Islet of Langerhans (tissue), 1 donor: ENCODE measurements around the gene RAD51B.
A peak's percentile ranks its signal among the peaks of the same experiment; 100 is the strongest.
"Not testable (repeated sequence)": the region's sequence is repeated elsewhere in the genome, so short reads cannot be mapped to it uniquely, and the experiment has no call there.

Experiments used
- FAIRE-seq: peaks from one replicate; lab custom pipeline; 2011; peaks lifted over from hg19 to GRCh38; lab: Jason Lieb, UNC

The RAD51B gene

GRCh38 chr14:68690089-68690958 is 870.7 kb downstream of the RAD51B start:
- FAIRE-seq = no peak

- no peak for FAIRE-seq
Observed at GRCh38 chr14:68691031-68691791, 871.6 kb downstream of the RAD51B start.

GRCh38 chr14:68691792-68692118 is 872.2 kb downstream of the RAD51B start:
- FAIRE-seq = no peak

GRCh38 chr14:68692216-68692615 is 872.6 kb downstream of the RAD51B start:
- FAIRE-seq = no peak

- peak; percentile 9 for FAIRE-seq
Observed at GRCh38 chr14:68692916-68693771, 873.6 kb downstream of the RAD51B start.

GRCh38 chr14:68693926-68694325 is 874.3 kb downstream of the RAD51B start:
- FAIRE-seq = no peak

GRCh38 chr14:68694516-68695235 is 875.1 kb downstream of the RAD51B start:
- no peak for FAIRE-seq

- FAIRE-seq = no peak
Observed at GRCh38 chr14:68695326-68695768, 875.8 kb downstream of the RAD51B start.

- no peak for FAIRE-seq
Observed at GRCh38 chr14:68695856-68696255, 876.3 kb downstream of the RAD51B start.

GRCh38 chr14:68696266-68696665 is 876.7 kb downstream of the RAD51B start:
- no peak for FAIRE-seq

- no peak for FAIRE-seq
Observed at GRCh38 chr14:68696721-68697495, 877.3 kb downstream of the RAD51B start.

- FAIRE-seq = not testable (repeated sequence)
Observed at GRCh38 chr14:68698773-68699172, 879.2 kb downstream of the RAD51B start.

GRCh38 chr14:68701001-68701741 is 881.6 kb downstream of the RAD51B start:
- FAIRE-seq = no peak

- FAIRE-seq = no peak
Observed at GRCh38 chr14:68702135-68702534, 882.6 kb downstream of the RAD51B start.

GRCh38 chr14:68702578-68702977 is 883.0 kb downstream of the RAD51B start:
- no peak for FAIRE-seq

- FAIRE-seq = no peak
Observed at GRCh38 chr14:68703093-68703492, 883.5 kb downstream of the RAD51B start.

GRCh38 chr14:68704736-68705720 is 885.4 kb downstream of the RAD51B start:
- FAIRE-seq = no peak

GRCh38 chr14:68705741-68706283 is 886.2 kb downstream of the RAD51B start:
- no peak for FAIRE-seq

GRCh38 chr14:68707482-68707881 is 887.9 kb downstream of the RAD51B start:
- FAIRE-seq = no peak
